ENCODE data around the gene PRR19.

DNA sequence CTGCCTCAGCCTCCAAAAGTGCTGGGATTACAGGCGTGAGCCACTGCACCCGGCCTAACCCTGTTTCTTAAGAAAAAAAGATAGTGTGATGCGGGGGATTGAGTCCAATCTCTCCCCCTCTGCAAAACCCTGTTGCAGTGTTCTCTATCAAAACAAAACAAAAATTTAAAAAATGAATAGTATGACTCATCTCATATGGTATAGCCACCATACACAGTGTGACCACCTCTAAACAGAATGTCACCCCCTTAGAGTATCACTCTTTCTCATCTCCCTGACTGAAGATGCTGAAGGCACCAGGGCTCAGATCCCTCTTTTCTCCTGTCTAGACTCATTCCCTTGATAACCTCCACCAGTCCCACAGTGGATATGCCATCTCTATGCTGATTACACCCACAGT lies 40.2 kb upstream of the PRR19 start:
- TF ChIP-seq, protein P1, sequence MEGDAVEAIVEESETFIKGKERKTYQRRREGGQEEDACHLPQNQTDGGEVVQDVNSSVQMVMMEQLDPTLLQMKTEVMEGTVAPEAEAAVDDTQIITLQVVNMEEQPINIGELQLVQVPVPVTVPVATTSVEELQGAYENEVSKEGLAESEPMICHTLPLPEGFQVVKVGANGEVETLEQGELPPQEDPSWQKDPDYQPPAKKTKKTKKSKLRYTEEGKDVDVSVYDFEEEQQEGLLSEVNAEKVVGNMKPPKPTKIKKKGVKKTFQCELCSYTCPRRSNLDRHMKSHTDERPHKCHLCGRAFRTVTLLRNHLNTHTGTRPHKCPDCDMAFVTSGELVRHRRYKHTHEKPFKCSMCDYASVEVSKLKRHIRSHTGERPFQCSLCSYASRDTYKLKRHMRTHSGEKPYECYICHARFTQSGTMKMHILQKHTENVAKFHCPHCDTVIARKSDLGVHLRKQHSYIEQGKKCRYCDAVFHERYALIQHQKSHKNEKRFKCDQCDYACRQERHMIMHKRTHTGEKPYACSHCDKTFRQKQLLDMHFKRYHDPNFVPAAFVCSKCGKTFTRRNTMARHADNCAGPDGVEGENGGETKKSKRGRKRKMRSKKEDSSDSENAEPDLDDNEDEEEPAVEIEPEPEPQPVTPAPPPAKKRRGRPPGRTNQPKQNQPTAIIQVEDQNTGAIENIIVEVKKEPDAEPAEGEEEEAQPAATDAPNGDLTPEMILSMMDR (conservative IDR thresholded peaks at IDR 0.05; ENCODE audit: low read length) = no peak
- no peak for TF ChIP-seq EZH2phosphoT487 (IDR thresholded peaks at IDR 0.05; ENCODE audit: borderline replicate concordance, low read depth, low read length)
